ENCODE results near the gene CMTM2. TPM values are rescaled to one million over a fixed set of nuclear protein-coding genes. Genes with fewer than 3 reads are reported as not detected.
A peak's percentile ranks its signal among the peaks of the same experiment; 100 is the strongest.

CMTM2 gene
- under 1 TPM in 1 of 2 experiments, not detected in 1; 0.51 TPM for total RNA-seq

DNA sequence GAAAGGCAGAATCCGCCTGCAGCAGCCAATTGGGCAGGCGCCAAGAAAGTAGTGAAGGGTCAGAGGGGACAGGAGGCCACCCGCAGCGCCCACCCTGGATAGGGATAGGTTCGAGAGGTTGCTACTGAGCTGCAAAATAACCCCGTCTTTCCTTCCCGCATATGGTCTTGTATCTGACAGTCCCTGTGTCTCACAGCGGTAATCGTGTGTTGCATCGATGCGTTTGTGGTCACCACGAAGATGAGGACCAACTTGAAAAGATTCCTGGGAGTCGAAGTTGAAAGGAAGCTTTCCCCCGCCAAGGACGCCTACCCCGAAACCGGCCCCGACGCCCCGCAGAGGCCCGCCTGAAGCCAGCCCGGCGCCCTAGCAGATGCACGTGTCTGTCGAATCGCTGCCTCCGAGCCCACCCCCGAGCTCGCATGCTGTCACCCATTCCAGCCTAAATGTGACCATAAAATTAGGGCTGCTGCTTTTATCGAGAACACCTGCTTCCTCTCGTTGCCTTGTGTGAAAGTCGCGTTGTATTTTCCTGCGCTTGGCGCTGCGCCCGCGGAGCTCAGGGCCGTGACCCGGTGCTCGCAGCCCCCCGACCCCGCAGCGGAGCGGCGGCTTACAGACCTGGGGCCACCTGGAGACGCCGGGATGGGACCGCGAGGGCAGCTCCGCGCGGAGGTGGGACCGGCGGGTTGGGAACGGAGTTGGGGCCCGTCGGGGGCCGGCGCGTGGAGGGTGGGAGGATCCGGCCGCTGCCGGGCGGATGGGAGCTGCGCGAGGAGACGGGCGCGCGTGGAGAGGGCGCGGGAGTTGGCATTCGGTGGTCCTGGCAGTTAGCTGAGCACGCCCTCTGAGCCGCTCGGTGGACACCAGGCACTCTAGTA, at the start of gene CMTM2:
TSS of gene CMTM2 (plus strand) at position 813 of the 881 bp plus-strand sequence. CDS start 145 bp downstream, outside the sequence.
- peak; percentile 30 for DNase-seq
- intact Hi-C loops (cut with DNase I, micrococcal nuclease): no loop called here

GRCh38 chr16:66529475-66529874, 49.8 kb upstream of the CMTM2 start:
- no peak overlapping the region for H3K4me3 Mint-ChIP-seq
- H3K27me3 Mint-ChIP-seq: no peaks in the 10 kb centered on the region
- H3K4me1 Mint-ChIP-seq: peaks cover 23% of the 10 kb centered on the region
- H3K36me3 Mint-ChIP-seq (ENCODE audit: low read depth): peaks cover 3% of the 10 kb centered on the region
- ATAC-seq: no peak
- H3K27ac Mint-ChIP-seq: peak overlapping the region; percentile 20
- ChIA-PET CTCF (interaction anchor here (0.7 to 1.7 kb wide), 2 partner anchors 24 to 34 kb away, joined by 4 to 5 read pairs; no protein-coding TSS in a partner anchor), POLR2A (no interaction called here)
- DNase-seq: no peak
- intact Hi-C loops (cut with DNase I, micrococcal nuclease): loop anchor here in 1 of 2 experiments (10.0 kb wide), 1 partner anchor 345 kb away; no protein-coding TSS in a partner anchor
- H3K9me3 Mint-ChIP-seq (ENCODE audit: low read depth): no peaks in the 10 kb centered on the region

More for the DNA sequence above, at the start of gene CMTM2:
- Mint-ChIP-seq H3K27me3 (peaks cover 27% of the 10 kb centered on the region), H3K9me3 (ENCODE audit: low read depth) (no peaks in the 10 kb centered on the region), H3K27ac (no peak within 1 kb of the TSS), H3K4me3 (peak within 1 kb of the TSS; percentile 43), H3K36me3 (ENCODE audit: low read depth) (no peaks in the 10 kb centered on the region), H3K4me1 (peaks cover 7% of the 10 kb centered on the region)
- ChIA-PET CTCF (interaction anchor here (0.5 to 1.6 kb wide), 9 partner anchors 9 to 222 kb away, joined by 3 to 6 read pairs (median 3); no protein-coding TSS in a partner anchor), POLR2A (interaction anchor here (0.6 kb wide), 2 partner anchors 31 to 91 kb away, joined by 3 read pairs; no protein-coding TSS in a partner anchor)
- ATAC-seq: peak; percentile 30

GRCh38 chr16:66534376-66534799, 44.9 kb upstream of the CMTM2 start:
- H3K27me3 Mint-ChIP-seq: no peaks in the 10 kb centered on the region
- peaks cover 9% of the 10 kb centered on the region for H3K4me1 Mint-ChIP-seq
- CTCF ChIA-PET: no interaction called here
- no peak overlapping the region for H3K27ac Mint-ChIP-seq
- DNase-seq (no peak), ATAC-seq (no peak)
- H3K9me3 Mint-ChIP-seq (ENCODE audit: low read depth): no peaks in the 10 kb centered on the region
- POLR2A ChIA-PET: no interaction called here
- intact Hi-C loops (cut with DNase I, micrococcal nuclease): no loop called here
- no peaks in the 10 kb centered on the region for H3K36me3 Mint-ChIP-seq (ENCODE audit: low read depth)
- H3K4me3 Mint-ChIP-seq: no peak overlapping the region

DNA sequence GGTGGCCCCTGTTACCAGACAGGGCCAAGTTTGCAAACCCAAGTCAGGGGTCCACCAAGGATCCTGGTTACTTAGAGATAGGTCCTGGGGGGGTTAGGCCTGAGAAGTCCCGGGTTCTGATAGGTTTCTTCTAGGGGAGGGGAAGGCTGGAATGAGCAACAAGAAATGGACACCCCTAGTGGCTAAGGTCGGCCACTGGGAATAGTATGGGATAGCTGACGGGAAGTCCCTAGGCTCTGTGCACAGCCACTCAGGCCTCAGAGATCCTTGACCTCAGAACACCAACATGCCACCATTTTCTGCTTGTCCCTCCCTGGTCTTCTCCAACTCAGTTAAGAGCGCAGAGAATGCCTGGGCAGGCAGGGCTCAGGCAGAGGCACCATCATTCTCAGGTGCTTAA, 42.7 kb upstream of the CMTM2 start:
- H3K4me1 Mint-ChIP-seq: peaks cover 11% of the 10 kb centered on the region
- no peaks in the 10 kb centered on the region for H3K27me3 Mint-ChIP-seq
- ATAC-seq: no peak
- POLR2A ChIA-PET: no interaction called here
- H3K27ac Mint-ChIP-seq: no peak overlapping the region
- H3K4me3 Mint-ChIP-seq: no peak overlapping the region
- intact Hi-C loops (cut with DNase I, micrococcal nuclease): no loop called here
- no peak for DNase-seq
- no peaks in the 10 kb centered on the region for H3K9me3 Mint-ChIP-seq (ENCODE audit: low read depth)
- CTCF ChIA-PET: interaction anchor here (0.6 to 1.1 kb wide), 3 partner anchors 38 to 76 kb away, joined by 3 read pairs; no protein-coding TSS in a partner anchor
- no peaks in the 10 kb centered on the region for H3K36me3 Mint-ChIP-seq (ENCODE audit: low read depth)

GRCh38 chr16:66537236-66537635, 42.0 kb upstream of the CMTM2 start:
- DNase-seq: no peak
- ChIA-PET CTCF (interaction anchor here (0.8 kb wide), 1 partner anchor 75 kb away, joined by 3 read pairs; no protein-coding TSS in a partner anchor), POLR2A (no interaction called here)
- no peaks in the 10 kb centered on the region for H3K9me3 Mint-ChIP-seq (ENCODE audit: low read depth)
- H3K27me3 Mint-ChIP-seq: no peaks in the 10 kb centered on the region
- H3K27ac Mint-ChIP-seq: no peak overlapping the region
- intact Hi-C loops (cut with DNase I, micrococcal nuclease): no loop called here
- no peak for ATAC-seq
- no peak overlapping the region for H3K4me3 Mint-ChIP-seq
- H3K36me3 Mint-ChIP-seq (ENCODE audit: low read depth): no peaks in the 10 kb centered on the region
- peaks cover 11% of the 10 kb centered on the region for H3K4me1 Mint-ChIP-seq

DNA sequence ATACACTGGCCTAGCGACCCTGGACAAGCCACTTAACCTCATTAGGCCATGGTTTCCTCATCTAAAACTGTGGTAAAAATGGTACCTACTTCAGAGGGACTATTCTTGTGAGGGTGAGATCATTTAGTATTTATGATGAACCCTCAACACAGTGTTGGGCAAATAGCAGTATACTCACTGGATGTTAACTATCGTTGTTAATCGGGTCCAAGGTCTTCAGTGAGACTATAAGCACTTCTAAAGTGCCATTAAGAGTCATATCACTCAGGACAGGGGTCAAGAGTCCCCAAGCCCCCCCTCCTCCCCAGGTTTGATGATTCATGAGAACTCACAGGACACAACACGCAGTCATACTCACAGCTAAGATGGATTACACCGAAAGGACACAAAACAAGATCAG, 40.4 kb upstream of the CMTM2 start:
- POLR2A ChIA-PET: no interaction called here
- DNase-seq (no peak), ATAC-seq (no peak)
- intact Hi-C loops (cut with DNase I, micrococcal nuclease): no loop called here
- Mint-ChIP-seq H3K4me3 (no peak overlapping the region), H3K27ac (no peak overlapping the region), H3K9me3 (ENCODE audit: low read depth) (no peaks in the 10 kb centered on the region), H3K36me3 (ENCODE audit: low read depth) (no peaks in the 10 kb centered on the region), H3K27me3 (no peaks in the 10 kb centered on the region), H3K4me1 (peaks cover 11% of the 10 kb centered on the region)
- CTCF ChIA-PET: interaction anchor here (0.6 to 1.0 kb wide), 3 partner anchors 12 to 203 kb away, joined by 3 read pairs; partner anchors contain the start of gene TK2

GRCh38 chr16:66539623-66540469, 39.4 kb upstream of the CMTM2 start:
- CTCF ChIA-PET: interaction anchor here (0.7 kb wide), 1 partner anchor 183 kb away, joined by 3 read pairs; no protein-coding TSS in a partner anchor
- H3K4me1 Mint-ChIP-seq: peaks cover 19% of the 10 kb centered on the region
- intact Hi-C loops (cut with DNase I, micrococcal nuclease): no loop called here
- peak overlapping the region; percentile 27 for H3K27ac Mint-ChIP-seq
- no peak for DNase-seq
- no peaks in the 10 kb centered on the region for H3K9me3 Mint-ChIP-seq (ENCODE audit: low read depth)
- ATAC-seq: no peak
- POLR2A ChIA-PET: no interaction called here
- H3K27me3 Mint-ChIP-seq: no peaks in the 10 kb centered on the region
- H3K36me3 Mint-ChIP-seq (ENCODE audit: low read depth): no peaks in the 10 kb centered on the region
- H3K4me3 Mint-ChIP-seq: no peak overlapping the region

DNA sequence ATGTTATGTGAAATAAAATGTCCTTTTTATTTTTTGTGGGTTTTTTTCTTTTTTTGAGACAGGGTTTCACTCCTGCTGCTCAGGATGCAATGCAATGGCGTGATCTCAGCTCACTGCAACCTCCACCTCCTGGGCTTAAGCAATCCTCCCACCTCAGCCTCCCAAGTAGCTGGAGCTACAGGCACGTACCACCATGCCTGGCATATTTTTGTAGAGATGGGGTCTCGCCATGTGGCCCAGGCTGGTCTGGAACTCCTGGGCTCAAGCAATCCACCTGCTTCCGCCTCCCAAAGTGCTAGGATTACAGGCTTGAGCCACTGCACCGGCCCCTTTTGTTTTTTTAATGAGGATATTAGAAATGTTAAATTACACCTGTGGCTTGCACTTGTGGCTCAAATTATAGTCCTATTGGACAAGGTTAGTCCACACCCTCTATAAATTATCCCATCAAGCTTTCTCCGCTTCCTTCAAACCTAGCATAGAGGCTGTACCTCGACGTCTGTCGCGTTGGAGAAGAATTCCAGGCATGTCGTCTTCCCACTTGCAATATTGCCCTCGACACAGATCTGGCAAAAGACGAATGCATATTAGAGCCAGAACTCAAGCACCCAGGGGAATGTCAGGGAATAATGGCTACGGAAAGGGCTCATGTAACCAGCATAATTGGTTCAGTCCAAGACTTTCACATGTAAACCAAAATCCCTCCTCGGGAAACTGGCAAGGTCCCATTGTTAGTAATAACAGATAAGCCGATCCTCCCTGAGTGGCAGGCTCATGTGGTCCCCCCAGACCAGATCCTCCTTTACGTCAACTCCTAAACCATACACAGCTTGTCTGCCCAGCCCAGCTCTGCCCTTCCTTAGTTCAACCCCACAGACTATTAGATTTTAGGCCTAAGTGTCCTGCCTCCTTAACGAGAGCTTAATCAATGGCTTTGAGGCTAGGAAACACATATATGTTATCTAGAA, 37.6 kb upstream of the CMTM2 start:
- intact Hi-C loops (cut with DNase I, micrococcal nuclease): no loop called here
- ATAC-seq (no peak), DNase-seq (no peak)
- Mint-ChIP-seq H3K27ac (no peak overlapping the region), H3K27me3 (no peaks in the 10 kb centered on the region), H3K4me1 (peaks cover 21% of the 10 kb centered on the region), H3K4me3 (no peak overlapping the region), H3K36me3 (ENCODE audit: low read depth) (no peaks in the 10 kb centered on the region), H3K9me3 (ENCODE audit: low read depth) (no peaks in the 10 kb centered on the region)
- CTCF ChIA-PET: interaction anchor here (1.1 to 1.2 kb wide), 2 partner anchors 10 to 21 kb away, joined by 3 to 5 read pairs; no protein-coding TSS in a partner anchor
- POLR2A ChIA-PET: no interaction called here

- no peaks in the 10 kb centered on the region for H3K36me3 Mint-ChIP-seq (ENCODE audit: low read depth)
- intact Hi-C loops (cut with DNase I, micrococcal nuclease): no loop called here
- no peaks in the 10 kb centered on the region for H3K9me3 Mint-ChIP-seq (ENCODE audit: low read depth)
- H3K27ac Mint-ChIP-seq: no peak overlapping the region
- ChIA-PET POLR2A (no interaction called here), CTCF (interaction anchor here (0.6 to 1.2 kb wide), 2 partner anchors 17 to 21 kb away, joined by 3 to 5 read pairs; no protein-coding TSS in a partner anchor)
- ATAC-seq (no peak), DNase-seq (no peak)
- no peak overlapping the region for H3K4me3 Mint-ChIP-seq
- peaks cover 21% of the 10 kb centered on the region for H3K4me1 Mint-ChIP-seq
- H3K27me3 Mint-ChIP-seq: no peaks in the 10 kb centered on the region
Observed at GRCh38 chr16:66542396-66542795, 36.9 kb upstream of the CMTM2 start.

GRCh38 chr16:66543541-66543940, 35.7 kb upstream of the CMTM2 start:
- no peak for ATAC-seq
- Mint-ChIP-seq H3K4me1 (peaks cover 32% of the 10 kb centered on the region), H3K27me3 (no peaks in the 10 kb centered on the region), H3K4me3 (no peak overlapping the region), H3K9me3 (ENCODE audit: low read depth) (no peaks in the 10 kb centered on the region), H3K27ac (no peak overlapping the region), H3K36me3 (ENCODE audit: low read depth) (no peaks in the 10 kb centered on the region)
- intact Hi-C loops (cut with DNase I, micrococcal nuclease): no loop called here
- ChIA-PET CTCF (interaction anchor here (0.6 to 1.6 kb wide), 6 partner anchors 10 to 414 kb away, joined by 3 to 5 read pairs (median 4); no protein-coding TSS in a partner anchor), POLR2A (no interaction called here)
- no peak for DNase-seq
